Aorta (tissue), 5 donors: Measurements from ENCODE around the gene ASXL1. TPM values are rescaled to one million over a fixed set of nuclear protein-coding genes. Genes with fewer than 3 reads are reported as not detected.

ENCODE experiments used
- ATAC-seq: fragments of 200-7000 bp; cut with Tn5 transposase; one replicate; pipeline ENCODE4 v1.9.1; 2022; ENCODE audit warnings: moderate library complexity; ENCODE audit not compliant: low FRiP score
- DNase-seq, 2 donors: peaks; one replicate each; pipeline ENCODE4 v3.0.0-alpha.2; 2020
- H3K27ac ChIP-seq, 2 donors: one replicate each; pipeline ENCODE4 v1.5.1; 2013; ENCODE audit warnings: low read length in 2 of 2, mild to moderate bottlenecking in 2 of 2, moderate library complexity in 2 of 2, control low read depth in 1 of 2, inconsistent platforms in 1 of 2, low read depth in 1 of 2
- H3K27me3 ChIP-seq, 2 donors: one replicate each; pipeline ENCODE4 v1.6.1; 2013; ENCODE audit warnings: control low read depth in 1 of 2, low read length in 1 of 2, mild to moderate bottlenecking in 1 of 2, moderate library complexity in 1 of 2; ENCODE audit not compliant: insufficient read depth in 2 of 2, control insufficient read depth in 1 of 2
- H3K36me3 ChIP-seq, 2 donors: one replicate each; pipeline ENCODE4 v1.6.1; 2013; ENCODE audit warnings: control low read depth in 1 of 2, low read length in 1 of 2, mild to moderate bottlenecking in 1 of 2; ENCODE audit not compliant: insufficient read depth in 2 of 2, control insufficient read depth in 1 of 2
- H3K4me1 ChIP-seq, 2 donors: one replicate each; pipeline ENCODE4 v1.6.1; 2013; ENCODE audit warnings: low read length in 2 of 2, control low read depth in 1 of 2, mild to moderate bottlenecking in 1 of 2, moderate library complexity in 1 of 2; ENCODE audit not compliant: insufficient read depth in 2 of 2, control insufficient read depth in 1 of 2
- H3K4me3 ChIP-seq, 2 donors: one replicate each; pipeline ENCODE4 v1.5.1; 2013; ENCODE audit warnings: low read length in 2 of 2, control low read depth in 1 of 2, mild to moderate bottlenecking in 1 of 2
- H3K9me3 ChIP-seq: one replicate; pipeline ENCODE4 v1.6.1; 2013; ENCODE audit warnings: mild to moderate bottlenecking, low read length; ENCODE audit not compliant: control insufficient read depth
- WGBS, 2 donors: extraction: QIAGEN DNeasy Blood & Tissue Kit; methylation state at CpG; one replicate each; pipeline ENCODE4 v1.1.7; 2013; 5-methylcytosine and 5-hydroxymethylcytosine counted together
- intact Hi-C, 2 donors: fragments of 100-400 bp; cut with DNase I; formaldehyde crosslinking; loops; one replicate each; pipeline versions ENCODE4 v1.14.2 to v1.15.0; 2022
- polyA plus RNA-seq, 2 donors: library from polyadenylated mRNA; stranded (reverse); fragments of 200-250 nt; gene quantifications; one replicate each; pipeline ENCODE4 v1.2.3, GENCODE V29; 2013
- total RNA-seq, 2 donors: library from RNA; stranded (reverse); fragmentation: NEBNext Ultra II Directional; extraction: Animal tissue kit (Norgen Biotek cat#: 25700); gene quantifications; one replicate each; pipeline ENCODE4 v1.2.1, GENCODE V29; 2021
- donor health status: healthy with polysubstance abuse.
- donor health status: Bipolar disorder and iron deficiency.
- donor health status: DM: no; HTN: no; CAD: no.
- donor health status: DM: no; HTN: no; CAD: no.
- donor health status: DM: yes; HTN: yes; CAD: no.

Gene ASXL1
- total and polyA plus RNA-seq, 4 donors, result 18.0 to 102 (median 72.1) TPM

DNA sequence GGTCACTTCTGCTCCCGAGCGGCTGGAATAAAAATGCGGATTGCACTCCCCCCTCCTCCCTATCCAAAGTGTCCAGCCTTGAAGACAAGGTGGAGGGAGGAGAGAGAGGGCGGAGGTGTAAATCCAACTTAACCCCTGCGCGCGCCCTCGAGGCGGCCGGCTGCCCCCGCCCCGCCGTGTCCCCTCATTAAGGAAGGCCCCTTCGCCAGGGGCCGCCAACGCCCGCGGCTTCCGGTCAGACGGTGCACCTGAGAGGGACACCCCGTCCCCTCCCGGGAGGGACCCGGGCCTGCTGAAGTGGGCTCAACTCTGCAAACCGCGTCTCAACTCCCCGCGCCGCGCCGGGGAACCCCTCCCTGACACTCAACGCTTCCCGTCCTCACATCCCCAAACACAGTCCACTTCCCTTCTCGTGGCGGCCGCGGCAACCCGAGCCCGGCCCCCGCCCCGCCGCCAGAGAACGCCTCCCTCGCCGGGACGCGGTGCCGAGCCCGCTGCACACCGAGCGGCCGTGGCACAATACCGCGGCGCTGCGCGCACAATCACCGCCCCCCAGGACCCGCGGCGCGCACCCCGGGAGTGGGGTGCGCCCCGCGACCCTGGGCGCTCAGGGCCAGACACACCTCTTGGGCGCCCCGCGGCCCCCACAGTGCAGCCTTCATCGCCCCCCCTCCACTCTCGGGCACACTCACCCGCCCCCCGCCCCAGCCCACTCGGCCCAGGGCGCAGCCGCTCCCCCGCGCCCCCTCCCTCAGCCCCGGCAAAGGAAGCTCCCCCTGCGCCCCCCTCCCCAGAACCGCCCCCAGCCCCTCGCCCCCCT, 124.5 kb downstream of the ASXL1 start:
- H3K36me3 ChIP-seq, result no peaks in the 10 kb centered on the region
- DNase-seq (peak; percentile 72 to 83), ATAC-seq (peak; percentile 12)
- peak overlapping the region; percentile 84 to 93 for H3K4me3 ChIP-seq
- H3K27me3 ChIP-seq, result no peaks in the 10 kb centered on the region
- no peak overlapping the region for H3K27ac ChIP-seq
- intact Hi-C loops, result loop anchor here in 1 of 2 donors (5.0 to 10.0 kb wide), 3 partner anchors 125 to 278 kb away; partner anchors contain the start of genes ASXL1, KIF3B, PLAGL2 and POFUT1
- H3K9me3 ChIP-seq, result no peaks in the 10 kb centered on the region
- WGBS, 2 donors, result 1 to 2% methylated on average over 56 to 82 of the region's 82 CpGs
- H3K4me1 ChIP-seq, result no peaks in the 10 kb centered on the region

DNA sequence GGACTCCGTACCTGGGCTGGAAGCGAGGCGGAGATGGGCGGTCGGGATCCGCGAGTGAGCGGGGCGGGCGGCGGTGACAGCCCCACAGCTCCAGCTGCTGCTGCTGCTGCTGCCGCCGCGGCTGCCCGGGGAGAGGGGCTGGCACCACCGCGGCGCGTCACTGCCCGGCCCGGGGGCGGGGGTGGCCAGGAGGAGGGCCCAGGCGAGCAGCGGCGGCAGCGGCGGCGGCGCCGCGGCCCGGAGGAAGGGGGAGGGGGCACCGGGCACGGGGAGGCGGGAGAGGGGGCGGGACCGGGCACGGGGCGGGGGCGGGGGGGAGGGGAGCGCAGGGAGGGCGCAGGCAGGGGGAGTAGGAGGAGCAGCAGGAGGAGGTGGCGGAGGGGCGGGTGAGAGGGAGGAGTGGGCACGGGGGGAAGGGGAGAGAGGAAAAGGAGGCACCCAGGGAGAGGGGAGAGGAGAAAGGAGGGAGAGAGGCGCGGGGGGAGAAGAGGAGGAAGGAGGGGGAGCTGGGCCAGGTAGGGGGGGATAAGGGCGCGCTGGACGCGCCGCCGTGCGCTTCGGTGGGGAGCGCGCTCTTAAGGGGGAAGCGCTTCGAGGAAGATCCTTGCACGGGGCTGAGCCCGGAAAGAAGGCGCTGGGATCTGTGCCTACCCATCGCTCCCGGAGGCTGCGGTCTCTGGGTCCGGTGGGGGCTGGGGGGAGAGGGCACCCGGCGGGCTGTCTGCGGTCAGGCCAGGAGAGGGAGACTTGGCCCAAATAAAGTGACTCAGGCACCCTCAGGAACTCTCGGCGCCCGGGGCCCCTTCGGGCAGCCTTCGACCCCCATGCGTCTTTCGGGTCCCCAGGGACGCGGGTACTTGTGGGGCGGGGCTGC, 125.5 kb downstream of the ASXL1 start:
- intact Hi-C loops, result loop anchor here in 1 of 2 donors (5.0 to 10.0 kb wide), 3 partner anchors 126 to 279 kb away; partner anchors contain the start of genes ASXL1, KIF3B, PLAGL2 and POFUT1
- H3K27me3 ChIP-seq, result no peaks in the 10 kb centered on the region
- H3K4me3 ChIP-seq, result peak overlapping the region; percentile 84 to 93
- H3K4me1 ChIP-seq, result no peaks in the 10 kb centered on the region
- H3K27ac ChIP-seq, result no peak overlapping the region
- ATAC-seq (peak; percentile 60), DNase-seq (peak; percentile 73 to 90)
- H3K9me3 ChIP-seq, result no peaks in the 10 kb centered on the region
- WGBS, 2 donors, result 2% methylated on average over 34 to 78 of the region's 79 CpGs
- no peaks in the 10 kb centered on the region for H3K36me3 ChIP-seq

DNA sequence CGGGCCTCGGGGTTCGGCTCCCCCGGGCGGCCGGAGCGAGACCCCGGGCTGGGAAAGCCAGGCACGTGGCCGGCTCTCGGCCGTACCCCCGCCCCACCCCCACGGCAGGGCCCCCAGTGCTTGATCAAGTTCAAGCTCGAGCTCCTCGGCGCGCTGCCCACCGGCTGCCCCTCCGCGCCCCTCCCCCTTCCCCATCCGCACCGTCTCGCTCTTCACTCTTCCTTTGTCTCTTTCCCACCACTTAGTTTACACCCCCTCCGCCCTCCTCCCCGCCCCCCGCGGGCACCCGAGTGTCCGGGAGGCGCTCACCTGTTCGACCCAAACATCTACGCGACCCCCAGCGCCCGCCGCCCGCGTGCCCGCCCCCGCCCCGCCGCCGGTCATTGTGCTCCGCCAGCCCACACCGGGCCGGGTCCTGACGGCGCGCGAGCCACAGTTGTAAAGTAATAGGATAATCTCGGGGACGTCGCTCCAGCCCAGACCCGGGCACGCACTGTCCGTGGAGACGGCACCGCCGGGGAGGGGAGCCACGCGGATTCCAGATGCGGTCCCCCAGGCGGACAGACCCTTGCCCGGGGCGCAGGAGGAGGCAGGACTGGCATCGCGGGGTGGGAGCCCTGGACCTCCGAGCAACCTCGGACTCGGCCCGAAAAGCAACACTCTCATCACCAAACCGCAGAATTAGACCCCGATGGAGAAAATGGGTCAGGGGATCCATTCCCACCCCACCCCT, 126.3 kb downstream of the ASXL1 start:
- Histone ChIP-seq H3K27me3 (no peaks in the 10 kb centered on the region), H3K4me1 (no peaks in the 10 kb centered on the region), H3K36me3 (no peaks in the 10 kb centered on the region), H3K9me3 (no peaks in the 10 kb centered on the region), H3K4me3 (peak overlapping the region; percentile 60 to 84), H3K27ac (no peak overlapping the region)
- 1% methylated on average over 56 to 74 of the region's 74 CpGs for WGBS, 2 donors
- DNase-seq (peak; percentile 70 to 85), ATAC-seq (peak; percentile 45)
- intact Hi-C loops, result loop anchor here in 1 of 2 donors (5.0 to 10.0 kb wide), 3 partner anchors 127 to 280 kb away; partner anchors contain the start of genes ASXL1, KIF3B, PLAGL2 and POFUT1

DNA sequence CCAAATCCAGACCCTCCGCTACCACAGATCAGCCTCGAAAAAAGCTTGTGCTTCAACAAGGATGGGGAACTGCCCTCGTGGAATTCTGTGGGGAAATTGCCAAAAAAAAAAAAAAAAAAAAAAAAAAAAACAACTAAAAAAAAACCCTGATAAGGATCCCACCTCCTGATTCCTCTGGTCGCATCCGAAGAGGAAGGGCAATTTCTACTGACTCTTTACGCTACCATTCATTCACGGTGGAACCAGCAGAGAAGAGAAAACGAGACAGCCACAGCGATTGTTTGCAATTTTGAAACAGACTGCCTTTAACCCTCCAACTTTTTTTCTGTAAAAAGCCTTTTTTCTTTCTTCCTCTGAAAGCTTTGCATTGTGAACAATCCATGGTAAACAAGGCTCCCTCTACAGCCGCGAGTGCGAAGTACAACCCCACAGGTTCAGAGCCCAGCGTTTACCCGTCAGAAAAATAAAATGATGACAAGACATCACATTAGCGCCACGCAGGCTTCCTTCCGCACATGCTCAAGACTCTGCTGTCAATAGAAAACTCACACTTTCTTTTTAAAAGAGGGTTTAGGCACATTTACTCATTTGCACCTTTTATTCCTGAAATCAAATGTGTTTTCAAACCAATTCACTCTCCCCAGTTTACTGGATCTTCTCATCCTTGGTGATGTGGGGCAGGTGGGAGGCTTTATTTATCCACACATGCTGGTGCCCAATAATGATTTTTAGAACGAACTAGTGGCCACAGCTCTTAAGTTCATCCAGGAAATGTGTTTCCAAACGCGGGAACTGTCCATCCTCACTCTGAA, 127.0 kb downstream of the ASXL1 start:
- ATAC-seq (peak; percentile 76), DNase-seq (peak; percentile 84 to 90)
- Histone ChIP-seq H3K27ac (no peak overlapping the region), H3K9me3 (no peaks in the 10 kb centered on the region), H3K4me3 (peak overlapping the region; percentile 30 to 84), H3K36me3 (no peaks in the 10 kb centered on the region), H3K27me3 (no peaks in the 10 kb centered on the region), H3K4me1 (no peaks in the 10 kb centered on the region)
- intact Hi-C loops, result loop anchor here in 1 of 2 donors (5.0 to 10.0 kb wide), 3 partner anchors 128 to 280 kb away; partner anchors contain the start of genes ASXL1, KIF3B, PLAGL2 and POFUT1
- 4 to 5% methylated on average over 20 of the region's 20 CpGs for WGBS, 2 donors

DNA sequence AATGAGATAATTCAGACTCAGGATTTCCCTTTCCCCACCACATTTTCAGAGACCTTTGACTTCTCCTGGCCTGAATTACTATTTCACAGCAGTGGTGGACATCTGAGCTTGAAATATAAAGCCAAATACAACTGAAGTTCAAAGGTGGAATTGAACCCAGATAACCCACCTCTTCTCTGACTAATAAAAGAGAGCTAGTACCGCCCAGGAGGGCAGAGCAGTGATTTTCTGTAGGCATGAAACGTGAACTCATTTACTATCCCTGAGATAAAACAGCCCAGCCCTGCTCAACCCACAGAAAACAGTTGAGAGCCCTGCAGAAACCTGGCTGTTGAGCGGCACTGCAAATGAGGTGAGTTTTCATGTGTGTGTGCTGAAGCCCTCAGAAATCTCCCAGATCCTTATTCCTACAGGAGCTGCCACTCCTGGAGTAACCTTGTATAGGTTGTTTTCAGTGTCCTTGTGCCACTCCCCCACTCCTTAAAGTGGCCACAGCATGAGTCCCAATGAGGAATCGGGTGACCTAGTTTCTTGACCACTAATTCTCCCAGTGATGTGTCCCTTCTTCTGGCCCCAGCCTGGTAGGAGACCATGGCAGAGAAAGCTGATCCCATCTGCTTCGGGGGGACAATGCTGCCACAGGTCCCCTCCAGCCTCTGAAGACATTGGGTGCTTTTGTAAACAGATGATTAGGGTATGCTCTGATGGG, 127.8 kb downstream of the ASXL1 start:
- no peaks in the 10 kb centered on the region for H3K36me3 ChIP-seq
- WGBS, 2 donors, result 60 to 62% methylated on average over 5 of the region's 5 CpGs
- ATAC-seq (no peak), DNase-seq (peak; percentile 4 to 45)
- H3K27ac ChIP-seq, result no peak overlapping the region
- H3K27me3 ChIP-seq, result no peaks in the 10 kb centered on the region
- intact Hi-C loops, result loop anchor here in 1 of 2 donors (10.0 kb wide), 2 partner anchors 211 to 281 kb away; partner anchors contain the start of genes KIF3B, PLAGL2 and POFUT1
- H3K4me1 ChIP-seq, result no peaks in the 10 kb centered on the region
- no peak overlapping the region for H3K4me3 ChIP-seq
- H3K9me3 ChIP-seq, result no peaks in the 10 kb centered on the region

DNA sequence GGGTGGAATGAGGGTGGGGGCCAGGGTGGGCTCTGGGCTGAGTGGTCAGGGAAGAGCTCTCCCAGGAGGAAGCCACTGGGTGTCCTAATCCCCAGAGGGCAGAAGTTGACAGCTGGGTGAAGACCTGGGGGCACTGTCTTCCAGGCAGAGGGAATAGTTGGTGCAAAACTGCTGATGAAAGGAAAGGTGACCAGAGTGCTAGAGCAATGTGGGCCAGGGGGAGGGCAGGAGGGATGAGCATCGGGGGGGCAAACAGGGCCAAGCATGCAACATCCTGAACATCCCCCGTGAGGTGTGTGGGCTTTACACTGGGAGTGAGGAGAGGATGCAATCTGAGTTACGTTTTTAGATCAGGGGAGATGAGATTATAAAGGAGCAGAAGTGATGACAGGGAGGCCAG, 129.2 kb downstream of the ASXL1 start:
- intact Hi-C loops, result loop anchor here in 1 of 2 donors (10.0 kb wide), 2 partner anchors 213 to 283 kb away; partner anchors contain the start of genes KIF3B, PLAGL2 and POFUT1
- no peak for ATAC-seq
- peak; percentile 17 to 33 for DNase-seq
- Histone ChIP-seq H3K9me3 (no peaks in the 10 kb centered on the region), H3K27ac (no peak overlapping the region), H3K27me3 (no peaks in the 10 kb centered on the region), H3K36me3 (no peaks in the 10 kb centered on the region), H3K4me3 (no peak overlapping the region), H3K4me1 (no peaks in the 10 kb centered on the region)
- 88 to 95% methylated on average over 3 of the region's 3 CpGs for WGBS, 2 donors
